B cell (primary cell): Measurements from ENCODE around the gene KCNA3.

Experiments used
- EZH2 ChIP-seq: IDR thresholded peaks from 2 replicates; pipeline ENCODE4 v1.6.1; 2012; ENCODE audit warnings: borderline replicate concordance, low read depth, mild to moderate bottlenecking, moderate library complexity, low read length; ENCODE audit not compliant: insufficient read depth, poor library complexity, severe bottlenecking
- TF ChIP-seq, protein P1 (sequence below): fragments of 200-600 bp; IDR thresholded peaks from one replicate; pipeline ENCODE4 v1.8.0; 2022; ENCODE audit warnings: antibody characterized with exemption, mild to moderate bottlenecking

DNA sequence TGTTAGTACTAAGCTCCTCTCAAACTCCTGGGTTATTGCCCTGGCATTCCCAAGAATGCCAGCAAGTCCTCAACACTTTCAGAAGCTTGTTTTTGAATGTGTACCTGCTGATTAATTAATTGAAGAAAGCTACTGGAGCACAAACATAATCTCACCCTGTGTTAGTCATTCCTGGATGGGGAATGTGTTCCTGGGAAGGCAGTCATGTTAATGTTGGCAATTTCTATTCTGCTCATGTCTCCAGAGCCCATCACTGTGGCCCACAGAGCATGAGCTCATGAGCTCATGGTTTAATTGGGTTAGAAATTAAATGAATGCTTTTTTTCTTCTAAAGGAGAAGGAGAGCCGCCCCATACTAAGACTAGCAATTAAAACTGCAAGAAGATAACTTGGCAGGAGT lies 31.9 kb upstream of the KCNA3 start:
- TF ChIP-seq, protein P1, sequence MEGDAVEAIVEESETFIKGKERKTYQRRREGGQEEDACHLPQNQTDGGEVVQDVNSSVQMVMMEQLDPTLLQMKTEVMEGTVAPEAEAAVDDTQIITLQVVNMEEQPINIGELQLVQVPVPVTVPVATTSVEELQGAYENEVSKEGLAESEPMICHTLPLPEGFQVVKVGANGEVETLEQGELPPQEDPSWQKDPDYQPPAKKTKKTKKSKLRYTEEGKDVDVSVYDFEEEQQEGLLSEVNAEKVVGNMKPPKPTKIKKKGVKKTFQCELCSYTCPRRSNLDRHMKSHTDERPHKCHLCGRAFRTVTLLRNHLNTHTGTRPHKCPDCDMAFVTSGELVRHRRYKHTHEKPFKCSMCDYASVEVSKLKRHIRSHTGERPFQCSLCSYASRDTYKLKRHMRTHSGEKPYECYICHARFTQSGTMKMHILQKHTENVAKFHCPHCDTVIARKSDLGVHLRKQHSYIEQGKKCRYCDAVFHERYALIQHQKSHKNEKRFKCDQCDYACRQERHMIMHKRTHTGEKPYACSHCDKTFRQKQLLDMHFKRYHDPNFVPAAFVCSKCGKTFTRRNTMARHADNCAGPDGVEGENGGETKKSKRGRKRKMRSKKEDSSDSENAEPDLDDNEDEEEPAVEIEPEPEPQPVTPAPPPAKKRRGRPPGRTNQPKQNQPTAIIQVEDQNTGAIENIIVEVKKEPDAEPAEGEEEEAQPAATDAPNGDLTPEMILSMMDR: no peak
- TF ChIP-seq EZH2: no peak
